HEK293 (cell line): ENCODE data around the gene PRLR.

Source experiments
- KLF16 ChIP-seq: fragments of 450-650 bp; formaldehyde crosslinking; IDR thresholded peaks from 2 replicates; pipeline ENCODE4 v1.5.1; 2017; ENCODE audit warnings: missing biosample characterization, missing genetic modification characterization
- ZBTB1 ChIP-seq: fragments of 450-650 bp; formaldehyde crosslinking; IDR thresholded peaks from 2 replicates; pipeline ENCODE4 v1.5.1; 2016; ENCODE audit warnings: missing biosample characterization, missing genetic modification characterization
- ZFP37 ChIP-seq: fragments of 450-650 bp; formaldehyde crosslinking; IDR thresholded peaks from 2 replicates; pipeline ENCODE4 v1.5.1; 2016; ENCODE audit warnings: missing biosample characterization, missing genetic modification characterization
- ZFP69B ChIP-seq: fragments of 450-650 bp; formaldehyde crosslinking; IDR thresholded peaks from 2 replicates; pipeline ENCODE4 v1.5.1; 2016; ENCODE audit warnings: missing biosample characterization, missing genetic modification characterization
- ZNF184 ChIP-seq: fragments of 450-650 bp; IDR thresholded peaks from 2 replicates; pipeline ENCODE4 v1.5.1; 2018; ENCODE audit warnings: missing biosample characterization, mild to moderate bottlenecking, missing genetic modification characterization
- ZNF211 ChIP-seq: fragments of 450-650 bp; formaldehyde crosslinking; IDR thresholded peaks from 2 replicates; pipeline ENCODE4 v1.5.1; 2016; ENCODE audit warnings: low read depth, missing biosample characterization, missing genetic modification characterization
- ZNF239 ChIP-seq: fragments of 450-650 bp; formaldehyde crosslinking; IDR thresholded peaks from 2 replicates; pipeline ENCODE4 v1.5.1; 2016; ENCODE audit warnings: missing biosample characterization, missing genetic modification characterization
- ZNF24 ChIP-seq: fragments of 450-650 bp; formaldehyde crosslinking; IDR thresholded peaks from 2 replicates; pipeline ENCODE4 v1.5.1; 2016; ENCODE audit warnings: missing biosample characterization, missing genetic modification characterization

GRCh38 chr5:35056686-35057085 is 173.6 kb downstream of the PRLR start:
- TF ChIP-seq KLF16 (tag by site-specific recombination) (no peak), ZNF239 (no peak), ZNF184 (tag by site-specific recombination) (no peak), ZFP37 (tag by site-specific recombination) (no peak), ZNF211 (tag by site-specific recombination) (no peak), ZBTB1 (tag by site-specific recombination) (no peak), ZFP69B (tag by site-specific recombination) (no peak), ZNF24 (tag by site-specific recombination) (no peak)
